Measurements from ENCODE around the gene PNISR. TPM values are rescaled to one million over a fixed set of nuclear protein-coding genes. Genes with fewer than 3 reads are reported as not detected.

PNISR gene
- total RNA-seq, 4 donors from 2014 or later = 141 to 486 (median 204) TPM

GRCh38 chr6:99362678-99363268, 62.3 kb downstream of the PNISR start:
- TF ChIP-seq, protein P1, sequence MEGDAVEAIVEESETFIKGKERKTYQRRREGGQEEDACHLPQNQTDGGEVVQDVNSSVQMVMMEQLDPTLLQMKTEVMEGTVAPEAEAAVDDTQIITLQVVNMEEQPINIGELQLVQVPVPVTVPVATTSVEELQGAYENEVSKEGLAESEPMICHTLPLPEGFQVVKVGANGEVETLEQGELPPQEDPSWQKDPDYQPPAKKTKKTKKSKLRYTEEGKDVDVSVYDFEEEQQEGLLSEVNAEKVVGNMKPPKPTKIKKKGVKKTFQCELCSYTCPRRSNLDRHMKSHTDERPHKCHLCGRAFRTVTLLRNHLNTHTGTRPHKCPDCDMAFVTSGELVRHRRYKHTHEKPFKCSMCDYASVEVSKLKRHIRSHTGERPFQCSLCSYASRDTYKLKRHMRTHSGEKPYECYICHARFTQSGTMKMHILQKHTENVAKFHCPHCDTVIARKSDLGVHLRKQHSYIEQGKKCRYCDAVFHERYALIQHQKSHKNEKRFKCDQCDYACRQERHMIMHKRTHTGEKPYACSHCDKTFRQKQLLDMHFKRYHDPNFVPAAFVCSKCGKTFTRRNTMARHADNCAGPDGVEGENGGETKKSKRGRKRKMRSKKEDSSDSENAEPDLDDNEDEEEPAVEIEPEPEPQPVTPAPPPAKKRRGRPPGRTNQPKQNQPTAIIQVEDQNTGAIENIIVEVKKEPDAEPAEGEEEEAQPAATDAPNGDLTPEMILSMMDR (IDR thresholded peaks at IDR 0.05) = no peak
- TF ChIP-seq POLR2A (IDR thresholded peaks at IDR 0.05) = no peak
- Histone ChIP-seq H3K4me1 (no peaks in the 10 kb centered on the region), H3K27ac (no peak overlapping the region), H3K36me3 (no peaks in the 10 kb centered on the region), H3K27me3 (no peaks in the 10 kb centered on the region), H3K9me3 (no peaks in the 10 kb centered on the region), H3K4me3 (no peak overlapping the region)
- no peak for DNase-seq

GRCh38 chr6:99359800-99360199, 65.3 kb downstream of the PNISR start:
- no peak overlapping the region for H3K4me3 ChIP-seq
- no peaks in the 10 kb centered on the region for H3K9me3 ChIP-seq
- no peak for TF ChIP-seq POLR2A (IDR thresholded peaks at IDR 0.05)
- TF ChIP-seq, protein P1 (IDR thresholded peaks at IDR 0.05) = no peak
- no peaks in the 10 kb centered on the region for H3K4me1 ChIP-seq
- DNase-seq = no peak
- H3K27ac ChIP-seq = no peak overlapping the region
- no peaks in the 10 kb centered on the region for H3K36me3 ChIP-seq
- no peaks in the 10 kb centered on the region for H3K27me3 ChIP-seq

GRCh38 chr6:99356641-99357040, 68.5 kb downstream of the PNISR start:
- Histone ChIP-seq H3K4me1 (no peaks in the 10 kb centered on the region), H3K9me3 (no peaks in the 10 kb centered on the region), H3K27me3 (no peaks in the 10 kb centered on the region), H3K27ac (no peak overlapping the region), H3K4me3 (no peak overlapping the region), H3K36me3 (no peaks in the 10 kb centered on the region)
- DNase-seq = no peak
- TF ChIP-seq, protein P1 (IDR thresholded peaks at IDR 0.05) = no peak
- no peak for TF ChIP-seq POLR2A (IDR thresholded peaks at IDR 0.05)

GRCh38 chr6:99354983-99355382, 70.1 kb downstream of the PNISR start:
- TF ChIP-seq POLR2A (IDR thresholded peaks at IDR 0.05) = no peak
- TF ChIP-seq, protein P1 (IDR thresholded peaks at IDR 0.05) = no peak
- DNase-seq = no peak
- Histone ChIP-seq H3K9me3 (no peaks in the 10 kb centered on the region), H3K36me3 (no peaks in the 10 kb centered on the region), H3K4me1 (peaks cover 0 to 2% (median 0%) of the 10 kb centered on the region in 4 donors), H3K4me3 (no peak overlapping the region), H3K27me3 (no peaks in the 10 kb centered on the region), H3K27ac (no peak overlapping the region)

DNA sequence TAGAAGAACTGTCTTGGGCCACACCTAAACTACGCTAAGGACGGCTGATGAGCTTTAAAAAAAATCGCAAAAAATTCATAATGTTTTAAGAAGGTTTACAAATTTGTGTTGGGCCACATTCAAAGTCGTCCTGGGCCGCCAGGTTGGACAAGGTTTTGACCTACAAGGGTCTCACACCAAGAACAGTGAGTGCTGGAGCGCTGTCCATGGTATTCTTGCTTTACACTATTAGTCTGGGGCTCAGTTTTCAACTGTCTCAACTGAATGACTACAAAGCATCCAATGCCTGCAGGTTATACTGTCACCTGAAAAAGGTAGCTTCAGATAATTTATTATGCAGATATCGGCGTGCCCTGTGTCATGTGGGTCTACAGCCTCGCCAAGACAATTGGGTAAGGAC, 72.0 kb downstream of the PNISR start:
- Histone ChIP-seq H3K9me3 (no peaks in the 10 kb centered on the region), H3K27ac (no peak overlapping the region), H3K36me3 (no peaks in the 10 kb centered on the region), H3K4me3 (no peak overlapping the region), H3K4me1 (peaks cover 0 to 8% (median 0%) of the 10 kb centered on the region in 4 donors), H3K27me3 (peaks cover 0 to 8% of the 10 kb centered on the region in 2 donors)
- DNase-seq = no peak
- TF ChIP-seq POLR2A (IDR thresholded peaks at IDR 0.05) = no peak

DNA sequence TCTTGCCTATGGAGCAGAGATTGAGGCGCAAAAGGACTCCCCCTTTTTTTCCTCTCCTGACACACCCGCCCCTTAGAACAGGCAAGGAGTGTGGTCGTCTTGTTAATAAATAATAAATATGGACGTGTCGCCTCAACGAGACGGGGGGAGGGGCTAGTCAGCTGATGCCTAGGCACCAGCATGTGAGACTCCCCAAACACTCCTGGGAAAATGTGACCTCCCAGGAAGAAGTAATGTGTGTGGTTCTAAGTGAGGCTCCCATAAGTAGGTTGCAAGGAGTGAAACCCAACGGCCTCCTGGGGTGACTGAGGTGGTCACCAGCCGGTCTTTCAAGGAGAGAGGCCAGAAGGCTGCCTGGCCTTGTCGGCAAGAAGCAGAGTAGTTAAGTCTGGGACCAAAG, 74.5 kb downstream of the PNISR start:
- TF ChIP-seq, protein P1 (IDR thresholded peaks at IDR 0.05) = no peak
- no peak for TF ChIP-seq POLR2A (IDR thresholded peaks at IDR 0.05)
- Histone ChIP-seq H3K4me1 (peaks cover 0 to 8% (median 0%) of the 10 kb centered on the region in 4 donors), H3K36me3 (no peaks in the 10 kb centered on the region), H3K27me3 (peaks cover 0 to 8% of the 10 kb centered on the region in 2 donors), H3K9me3 (no peaks in the 10 kb centered on the region), H3K27ac (no peak overlapping the region), H3K4me3 (no peak overlapping the region)
- no peak for DNase-seq

All from Peyer's patch (tissue), 4 donors.